ENCODE measurements around the gene ANKRD10.
A peak's percentile ranks its signal among the peaks of the same experiment; 100 is the strongest.

Gene ANKRD10

DNA sequence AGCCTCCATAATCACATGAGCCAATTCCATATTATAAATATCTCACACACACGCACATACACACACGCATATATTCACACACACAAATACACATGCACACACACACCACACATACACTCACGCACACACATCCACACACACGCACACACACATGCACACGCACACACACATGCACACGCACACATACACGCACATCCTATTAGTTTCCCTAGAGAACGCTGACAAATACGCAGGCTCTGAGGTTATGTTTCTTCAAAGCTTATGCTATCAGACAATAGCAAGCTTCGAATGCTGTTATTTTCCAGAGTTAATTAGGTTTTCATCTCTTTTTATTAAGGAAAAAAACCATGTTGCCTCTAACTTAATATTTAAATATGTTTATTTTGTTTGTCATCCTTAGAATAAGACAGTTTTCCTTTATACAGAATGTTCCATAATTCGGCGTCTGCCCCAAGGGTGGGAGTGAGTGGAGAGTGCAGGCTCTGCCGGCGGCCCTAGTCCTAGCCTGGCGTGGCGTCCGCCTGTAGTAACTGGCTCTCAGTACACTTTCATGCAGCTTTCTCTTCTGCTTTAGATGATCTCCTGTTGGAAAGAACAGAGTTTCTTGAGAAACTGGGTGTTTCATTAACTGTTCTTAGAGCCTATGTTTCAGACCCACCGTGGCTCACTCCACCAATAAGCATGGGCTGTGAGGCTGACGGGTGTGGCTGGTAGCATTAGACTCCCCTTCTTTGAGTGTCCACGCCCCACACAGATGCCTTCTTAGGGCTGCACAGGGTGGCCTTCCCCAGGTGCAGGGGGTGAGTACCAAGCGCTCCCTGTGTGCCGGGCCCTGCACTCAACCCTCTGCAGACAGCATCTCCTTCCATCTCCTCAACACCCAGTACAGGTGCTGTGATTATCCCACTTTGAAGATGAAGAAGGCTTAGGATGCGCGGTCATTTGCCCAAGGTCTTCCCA is 30.4 kb upstream of the ANKRD10 start:
- H4K12ac ChIP-seq (ENCODE audit: low read depth, low read length) = no peak overlapping the region
- H3K23ac ChIP-seq (ENCODE audit: low read length) = no peak overlapping the region
- H3K9ac ChIP-seq (ENCODE audit: low read length) = no peak overlapping the region
- H2BK12ac ChIP-seq (ENCODE audit: low read length) = no peak overlapping the region
- H3K4me3 ChIP-seq (ENCODE audit: low read depth, low read length) = no peak overlapping the region
- H3K14ac ChIP-seq (ENCODE audit: low read length) = no peak overlapping the region
- no peaks in the 10 kb centered on the region for H3K4me1 ChIP-seq (ENCODE audit: control insufficient read depth in 1 of 2, insufficient read depth in 2 of 2, low read length in 2 of 2)
- no peaks in the 10 kb centered on the region for H3K79me2 ChIP-seq (ENCODE audit: control insufficient read depth, insufficient read depth, low read length, poor library complexity)
- H4K8ac ChIP-seq (ENCODE audit: low read depth, low read length) = no peak overlapping the region
- H3K18ac ChIP-seq (ENCODE audit: low read length) = no peak overlapping the region
- H3K9me3 ChIP-seq (ENCODE audit: insufficient read depth, low read depth, low read length) = peaks cover 2% of the 10 kb centered on the region
- H3K4ac ChIP-seq (ENCODE audit: low read depth, low read length) = no peak overlapping the region
- no peak overlapping the region for H2AFZ ChIP-seq (ENCODE audit: insufficient read depth, low read length, poor library complexity)
- no peak overlapping the region for H2BK120ac ChIP-seq (ENCODE audit: insufficient read depth, low read length, poor library complexity)
- H3K4me2 ChIP-seq (ENCODE audit: low read length) = no peak overlapping the region
- no peak overlapping the region for H2AK5ac ChIP-seq (ENCODE audit: low read length)
- no peaks in the 10 kb centered on the region for H3K36me3 ChIP-seq (ENCODE audit: control insufficient read depth in 1 of 2, insufficient read depth in 2 of 2, low read length in 2 of 2)
- no peak overlapping the region for H2BK5ac ChIP-seq (ENCODE audit: low read depth, low read length, poor library complexity)
- no peak overlapping the region for H4K91ac ChIP-seq (ENCODE audit: low read depth, low read length)
- DNase-seq = no peak
- H3K27me3 ChIP-seq (ENCODE audit: insufficient read depth, low read length) = no peaks in the 10 kb centered on the region
- no peak overlapping the region for H3K27ac ChIP-seq (ENCODE audit: low read depth, low read length)
- WGBS (ENCODE audit: extremely low coverage, insufficient coverage, insufficient read length) = 94% methylated on average over 2 of the region's 24 CpGs
- H3K79me1 ChIP-seq (ENCODE audit: low read length) = no peaks in the 10 kb centered on the region

DNA sequence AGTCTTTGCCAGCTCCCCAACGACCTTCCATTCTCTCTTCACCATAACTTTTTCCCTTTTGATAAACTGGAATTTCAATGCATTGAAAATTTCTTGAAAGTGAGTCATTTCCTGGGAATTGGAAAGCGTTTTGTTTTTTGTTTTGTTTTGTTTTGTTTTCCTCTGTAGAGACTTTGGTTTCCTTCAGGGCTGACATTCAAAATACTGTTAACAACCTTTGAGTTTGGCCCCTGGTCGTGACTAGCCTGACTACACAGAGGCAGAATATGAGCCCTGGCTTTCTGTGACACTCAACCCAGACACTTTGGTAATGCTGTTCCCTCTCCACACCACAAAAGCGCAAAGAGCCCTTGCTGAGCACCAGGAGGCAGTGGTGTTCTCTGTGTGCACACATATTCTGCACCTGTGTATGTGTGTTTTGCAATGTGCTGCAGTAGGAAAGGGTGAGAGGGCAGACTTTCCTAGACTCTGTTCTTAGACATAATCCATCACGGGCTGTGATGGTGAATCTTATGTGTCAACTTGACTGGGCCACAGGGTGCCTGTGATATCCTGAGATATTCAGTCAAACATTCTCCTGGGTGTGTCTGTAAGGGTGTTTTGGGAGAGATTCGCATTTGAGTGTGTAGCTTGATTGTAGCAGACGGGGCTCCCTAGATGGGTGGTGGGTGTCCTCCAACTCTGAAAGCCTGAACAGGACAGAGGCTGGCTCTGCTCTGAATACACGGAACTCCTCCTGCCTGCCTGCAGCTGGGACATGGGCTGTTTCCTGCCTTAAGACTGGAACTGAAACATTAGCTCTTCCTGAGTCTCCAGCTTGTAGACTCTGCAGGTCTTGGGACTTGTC is 29.5 kb upstream of the ANKRD10 start:
- no peaks in the 10 kb centered on the region for H3K36me3 ChIP-seq (ENCODE audit: control insufficient read depth in 1 of 2, insufficient read depth in 2 of 2, low read length in 2 of 2)
- H3K27me3 ChIP-seq (ENCODE audit: insufficient read depth, low read length) = no peaks in the 10 kb centered on the region
- H4K8ac ChIP-seq (ENCODE audit: low read depth, low read length) = no peak overlapping the region
- H3K4me3 ChIP-seq (ENCODE audit: low read depth, low read length) = no peak overlapping the region
- no peaks in the 10 kb centered on the region for H3K79me2 ChIP-seq (ENCODE audit: control insufficient read depth, insufficient read depth, low read length, poor library complexity)
- no peak overlapping the region for H2BK120ac ChIP-seq (ENCODE audit: insufficient read depth, low read length, poor library complexity)
- H3K79me1 ChIP-seq (ENCODE audit: low read length) = no peaks in the 10 kb centered on the region
- H3K4ac ChIP-seq (ENCODE audit: low read depth, low read length) = no peak overlapping the region
- peaks cover 2% of the 10 kb centered on the region for H3K9me3 ChIP-seq (ENCODE audit: insufficient read depth, low read depth, low read length)
- H3K4me2 ChIP-seq (ENCODE audit: low read length) = no peak overlapping the region
- no peaks in the 10 kb centered on the region for H3K4me1 ChIP-seq (ENCODE audit: control insufficient read depth in 1 of 2, insufficient read depth in 2 of 2, low read length in 2 of 2)
- H3K9ac ChIP-seq (ENCODE audit: low read length) = no peak overlapping the region
- no peak overlapping the region for H3K23ac ChIP-seq (ENCODE audit: low read length)
- no peak overlapping the region for H2AFZ ChIP-seq (ENCODE audit: insufficient read depth, low read length, poor library complexity)
- H3K27ac ChIP-seq (ENCODE audit: low read depth, low read length) = no peak overlapping the region
- no peak overlapping the region for H2BK12ac ChIP-seq (ENCODE audit: low read length)
- H3K14ac ChIP-seq (ENCODE audit: low read length) = no peak overlapping the region
- H2AK5ac ChIP-seq (ENCODE audit: low read length) = no peak overlapping the region
- DNase-seq = peak; percentile 74 to 77
- no peak overlapping the region for H4K91ac ChIP-seq (ENCODE audit: low read depth, low read length)
- WGBS (ENCODE audit: extremely low coverage, insufficient coverage, insufficient read length) = no CpG with 5 or more reads among the region's 8 CpGs
- H3K18ac ChIP-seq (ENCODE audit: low read length) = no peak overlapping the region
- no peak overlapping the region for H2BK5ac ChIP-seq (ENCODE audit: low read depth, low read length, poor library complexity)
- H4K12ac ChIP-seq (ENCODE audit: low read depth, low read length) = no peak overlapping the region

GRCh38 chr13:110942248-110942981 is 27.5 kb upstream of the ANKRD10 start:
- Histone ChIP-seq H3K4me3 (ENCODE audit: low read depth, low read length) (no peak overlapping the region), H3K79me2 (ENCODE audit: control insufficient read depth, insufficient read depth, low read length, poor library complexity) (no peaks in the 10 kb centered on the region), H3K4ac (ENCODE audit: low read depth, low read length) (no peak overlapping the region), H3K4me2 (ENCODE audit: low read length) (no peak overlapping the region), H3K27ac (ENCODE audit: low read depth, low read length) (no peak overlapping the region), H2AK5ac (ENCODE audit: low read length) (no peak overlapping the region), H3K18ac (ENCODE audit: low read length) (no peak overlapping the region), H3K79me1 (ENCODE audit: low read length) (no peaks in the 10 kb centered on the region), H3K27me3 (ENCODE audit: insufficient read depth, low read length) (no peaks in the 10 kb centered on the region), H2BK5ac (ENCODE audit: low read depth, low read length, poor library complexity) (no peak overlapping the region), H2BK12ac (ENCODE audit: low read length) (no peak overlapping the region), H4K12ac (ENCODE audit: low read depth, low read length) (no peak overlapping the region), H3K9me3 (ENCODE audit: insufficient read depth, low read depth, low read length) (peaks cover 3% of the 10 kb centered on the region), H3K9ac (ENCODE audit: low read length) (no peak overlapping the region), H4K91ac (ENCODE audit: low read depth, low read length) (no peak overlapping the region), H3K4me1 (ENCODE audit: control insufficient read depth in 1 of 2, insufficient read depth in 2 of 2, low read length in 2 of 2) (no peaks in the 10 kb centered on the region), H2AFZ (ENCODE audit: insufficient read depth, low read length, poor library complexity) (no peak overlapping the region), H4K8ac (ENCODE audit: low read depth, low read length) (no peak overlapping the region), H2BK120ac (ENCODE audit: insufficient read depth, low read length, poor library complexity) (no peak overlapping the region), H3K23ac (ENCODE audit: low read length) (no peak overlapping the region), H3K36me3 (ENCODE audit: control insufficient read depth in 1 of 2, insufficient read depth in 2 of 2, low read length in 2 of 2) (no peaks in the 10 kb centered on the region), H3K14ac (ENCODE audit: low read length) (no peak overlapping the region)
- WGBS (ENCODE audit: extremely low coverage, insufficient coverage, insufficient read length) = no CpG with 5 or more reads among the region's 4 CpGs
- DNase-seq = peak; percentile 32 to 37

- Histone ChIP-seq H2AFZ (ENCODE audit: insufficient read depth, low read length, poor library complexity) (no peak overlapping the region), H4K91ac (ENCODE audit: low read depth, low read length) (no peak overlapping the region), H3K9me3 (ENCODE audit: insufficient read depth, low read depth, low read length) (peaks cover 14% of the 10 kb centered on the region), H3K9ac (ENCODE audit: low read length) (no peak overlapping the region), H2BK5ac (ENCODE audit: low read depth, low read length, poor library complexity) (no peak overlapping the region), H3K4ac (ENCODE audit: low read depth, low read length) (no peak overlapping the region), H3K4me3 (ENCODE audit: low read depth, low read length) (no peak overlapping the region), H4K12ac (ENCODE audit: low read depth, low read length) (no peak overlapping the region), H3K14ac (ENCODE audit: low read length) (no peak overlapping the region), H2BK12ac (ENCODE audit: low read length) (no peak overlapping the region), H3K36me3 (ENCODE audit: control insufficient read depth in 1 of 2, insufficient read depth in 2 of 2, low read length in 2 of 2) (no peaks in the 10 kb centered on the region), H3K79me1 (ENCODE audit: low read length) (no peaks in the 10 kb centered on the region), H3K27ac (ENCODE audit: low read depth, low read length) (no peak overlapping the region), H3K18ac (ENCODE audit: low read length) (no peak overlapping the region), H4K8ac (ENCODE audit: low read depth, low read length) (no peak overlapping the region), H3K23ac (ENCODE audit: low read length) (no peak overlapping the region), H2AK5ac (ENCODE audit: low read length) (no peak overlapping the region), H3K79me2 (ENCODE audit: control insufficient read depth, insufficient read depth, low read length, poor library complexity) (no peaks in the 10 kb centered on the region), H3K4me1 (ENCODE audit: control insufficient read depth in 1 of 2, insufficient read depth in 2 of 2, low read length in 2 of 2) (no peaks in the 10 kb centered on the region), H3K4me2 (ENCODE audit: low read length) (no peak overlapping the region), H2BK120ac (ENCODE audit: insufficient read depth, low read length, poor library complexity) (no peak overlapping the region), H3K27me3 (ENCODE audit: insufficient read depth, low read length) (no peaks in the 10 kb centered on the region)
- WGBS (ENCODE audit: extremely low coverage, insufficient coverage, insufficient read length) = no CpG with 5 or more reads among the region's 13 CpGs
- no peak for DNase-seq
Measured at GRCh38 chr13:110938662-110939421, 24.0 kb upstream of the ANKRD10 start.
